Measurements from ENCODE around the gene BPIFA2. TPM values are rescaled to one million over a fixed set of nuclear protein-coding genes. Genes with fewer than 3 reads are reported as not detected.

BPIFA2 gene, protein sequence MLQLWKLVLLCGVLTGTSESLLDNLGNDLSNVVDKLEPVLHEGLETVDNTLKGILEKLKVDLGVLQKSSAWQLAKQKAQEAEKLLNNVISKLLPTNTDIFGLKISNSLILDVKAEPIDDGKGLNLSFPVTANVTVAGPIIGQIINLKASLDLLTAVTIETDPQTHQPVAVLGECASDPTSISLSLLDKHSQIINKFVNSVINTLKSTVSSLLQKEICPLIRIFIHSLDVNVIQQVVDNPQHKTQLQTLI
- total RNA-seq, result not detected in 2 replicates

DNA sequence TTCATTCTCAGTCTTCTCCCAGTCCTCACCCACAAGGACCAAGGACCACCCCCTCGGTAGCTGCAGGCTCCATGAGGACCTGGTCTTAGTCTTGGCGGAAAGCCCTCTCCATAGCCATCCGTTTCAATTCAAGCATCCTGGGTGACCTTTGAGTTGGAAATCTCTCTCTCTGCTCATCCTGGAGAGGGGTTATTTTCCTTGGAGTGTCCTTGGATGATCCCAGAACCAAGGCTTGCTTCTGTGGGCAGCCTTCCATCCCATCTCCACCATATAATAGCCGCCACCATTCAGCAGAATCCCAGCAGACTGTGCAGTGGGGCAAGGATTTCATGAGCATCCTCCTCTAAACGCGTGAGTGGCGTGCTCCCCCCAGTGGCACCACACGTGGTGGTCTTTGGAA lies at the start of gene BPIFA2:
Gene BPIFA2 (plus strand): TSS at position 301 of the 400 bp plus-strand sequence. CDS start 987 bp downstream, outside the sequence.

DNA sequence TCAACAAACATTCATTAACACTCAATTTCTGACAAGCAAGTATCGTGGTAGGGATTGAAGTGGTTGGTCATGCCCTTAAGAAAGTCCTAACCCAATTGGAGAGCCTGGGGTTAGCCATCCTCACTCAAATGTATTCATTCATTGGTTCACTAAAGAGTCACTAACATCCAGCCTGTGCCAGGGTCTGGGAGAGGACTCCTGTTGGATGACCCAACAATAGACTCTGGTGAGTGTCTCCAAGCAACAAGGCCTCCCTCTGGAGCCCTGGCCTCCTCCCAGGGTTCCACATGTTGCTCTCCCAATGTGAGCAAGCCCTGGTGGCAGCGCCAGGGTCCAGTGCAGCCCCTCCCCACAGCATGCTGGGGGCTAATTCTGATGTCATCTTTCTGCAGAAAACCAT lies 49.1 kb downstream of the BPIFA2 start, which contains the start of gene BPIFA3:
Gene BPIFA3 (plus strand): TSS at position 301 of the 400 bp plus-strand sequence. CDS start 185 bp downstream, outside the sequence.

Other genes with a start within 250 kb of the BPIFA2 start
- not detected in 2 replicates for gene SUN5, start 163.7 kb upstream of the BPIFA2 start, total RNA-seq
- not detected in 2 replicates for gene BPIFB2, start 160.5 kb upstream of the BPIFA2 start, total RNA-seq
- not detected in 2 replicates for gene BPIFB6, start 136.5 kb upstream of the BPIFA2 start, total RNA-seq
- gene BPIFB3, start 114.3 kb upstream of the BPIFA2 start, total RNA-seq, result not detected in 2 replicates
- gene BPIFB4, start 88.5 kb upstream of the BPIFA2 start, total RNA-seq, result not detected in 2 replicates
- gene BPIFA3, start 49.2 kb downstream of the BPIFA2 start, total RNA-seq, result not detected in 2 replicates
- gene BPIFA1, start 67.8 kb downstream of the BPIFA2 start, total RNA-seq, result not detected in 2 replicates
- gene BPIFB1, start 115.1 kb downstream of the BPIFA2 start, total RNA-seq, result not detected in 2 replicates
- 18.7 and 19.8 TPM in 2 replicates for gene CDK5RAP1, start 233.4 kb downstream of the BPIFA2 start, total RNA-seq

Measured in smooth muscle cell of bladder (primary cell).